Middle frontal gyrus (tissue), 1 donor: ENCODE data around the gene OARD1.
"Not testable (repeated sequence)": the region's sequence is repeated elsewhere in the genome, so short reads cannot be mapped to it uniquely, and the experiment has no call there.

ENCODE experiments used
- DNase-seq: peaks from one replicate; pipeline ENCODE4 v3.0.0-alpha.2; 2015; ENCODE audit warnings: low spot score; ENCODE audit errors: extremely low spot score

The OARD1 gene

DNA sequence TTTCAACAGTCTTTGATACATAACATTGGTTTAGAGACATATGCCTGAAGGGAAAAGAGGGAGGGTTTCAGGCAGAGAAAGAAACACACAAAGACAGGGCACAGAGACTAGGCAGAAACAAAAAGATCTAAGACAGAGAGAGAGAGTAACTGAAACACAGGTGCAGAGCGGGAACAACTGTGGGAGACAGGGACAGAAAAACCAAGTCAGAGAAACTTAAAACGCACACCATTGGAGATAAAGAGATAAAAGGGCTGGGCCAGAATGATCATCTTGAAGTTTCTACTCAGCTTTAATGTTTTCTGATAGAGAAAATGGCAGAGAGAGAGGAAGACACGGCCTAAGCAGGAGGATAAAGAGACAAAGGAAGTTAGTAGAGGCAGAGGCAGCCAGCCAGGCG lies 44.9 kb downstream of the OARD1 start:
- no peak for DNase-seq

DNA sequence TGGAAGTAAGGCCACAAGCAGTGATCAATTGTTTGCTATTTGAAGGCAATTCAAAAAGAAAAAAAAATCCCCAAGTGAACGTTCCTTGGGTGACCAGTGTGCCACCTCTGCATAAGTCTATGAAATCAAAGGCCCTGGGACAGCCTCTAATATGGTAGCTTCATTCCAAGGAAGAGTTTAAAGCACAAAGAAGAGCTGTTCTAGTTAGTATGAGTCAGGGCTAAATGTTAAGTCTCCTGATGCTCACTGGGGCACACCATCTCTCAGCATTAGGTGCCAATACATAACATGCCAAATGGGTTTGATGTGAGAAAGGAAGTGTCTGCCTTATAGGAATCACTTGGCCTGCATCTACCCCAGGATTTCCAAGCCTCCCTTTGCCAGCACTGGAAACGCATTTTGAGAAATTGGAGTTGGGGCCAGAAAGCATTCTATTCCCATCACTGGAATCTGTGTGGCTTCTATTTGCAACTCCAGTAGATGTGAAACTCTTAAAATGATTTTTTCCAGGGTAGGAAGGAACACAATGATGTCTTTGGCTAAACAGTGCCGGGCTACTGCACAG lies 46.1 kb downstream of the OARD1 start:
- no peak for DNase-seq

DNA sequence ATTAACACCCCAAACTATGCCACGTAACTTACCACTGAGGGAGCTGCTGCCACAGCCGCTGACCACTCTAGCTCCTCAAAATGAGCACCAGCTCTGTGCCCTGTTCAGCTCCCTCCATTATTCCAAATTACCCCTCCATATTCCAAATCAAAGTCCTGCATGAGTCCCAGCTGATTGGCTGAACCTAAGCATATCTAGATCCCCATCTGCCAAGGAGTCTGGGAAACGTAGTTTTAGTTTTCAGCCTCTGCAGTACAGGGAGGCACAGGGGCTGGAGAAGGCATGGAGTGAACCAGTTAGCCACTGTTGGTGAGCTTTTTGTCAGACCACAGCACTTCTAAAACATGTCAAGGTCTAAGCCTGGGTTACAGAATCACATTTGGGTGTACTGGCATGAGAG lies 49.0 kb downstream of the OARD1 start:
- no peak for DNase-seq

DNA sequence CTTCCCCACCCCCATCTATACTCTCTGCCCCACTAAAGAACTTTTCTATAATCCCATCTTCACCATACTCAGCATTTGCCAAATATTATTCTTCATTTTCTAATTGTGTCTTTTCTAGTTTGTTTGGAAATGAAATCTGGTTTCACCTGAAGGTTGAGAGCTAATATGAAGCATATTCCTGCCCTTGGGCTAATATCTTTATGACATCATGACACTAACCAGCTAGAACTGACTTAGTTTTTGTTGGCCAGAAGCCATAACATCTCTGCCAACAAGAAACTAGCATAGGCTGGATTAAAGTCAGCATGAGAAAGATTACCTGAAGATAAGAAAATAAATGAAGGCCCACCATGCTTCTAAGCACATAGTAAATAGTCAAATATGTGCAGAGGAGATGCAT lies 49.9 kb downstream of the OARD1 start:
- no peak for DNase-seq

DNA sequence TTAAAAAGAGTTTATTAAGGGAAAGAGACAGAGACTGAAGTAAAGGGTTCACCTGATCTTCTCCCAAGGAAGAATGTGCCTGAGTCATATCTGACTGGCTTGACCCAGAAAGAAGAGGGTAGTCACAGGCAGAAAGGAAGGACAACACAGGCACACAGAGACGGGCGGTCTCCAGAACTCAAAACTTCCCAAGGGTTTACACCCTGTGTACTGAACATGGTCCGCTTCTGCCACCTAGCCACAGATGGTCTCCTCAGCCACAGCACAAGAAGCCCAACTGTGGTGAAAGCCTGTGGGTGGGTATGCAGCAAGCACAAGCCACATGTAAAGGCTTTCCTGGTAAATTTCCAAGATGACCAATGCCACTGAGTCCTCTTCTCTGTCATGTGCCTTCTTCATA lies 50.3 kb downstream of the OARD1 start:
- peak; percentile 23 for DNase-seq

DNA sequence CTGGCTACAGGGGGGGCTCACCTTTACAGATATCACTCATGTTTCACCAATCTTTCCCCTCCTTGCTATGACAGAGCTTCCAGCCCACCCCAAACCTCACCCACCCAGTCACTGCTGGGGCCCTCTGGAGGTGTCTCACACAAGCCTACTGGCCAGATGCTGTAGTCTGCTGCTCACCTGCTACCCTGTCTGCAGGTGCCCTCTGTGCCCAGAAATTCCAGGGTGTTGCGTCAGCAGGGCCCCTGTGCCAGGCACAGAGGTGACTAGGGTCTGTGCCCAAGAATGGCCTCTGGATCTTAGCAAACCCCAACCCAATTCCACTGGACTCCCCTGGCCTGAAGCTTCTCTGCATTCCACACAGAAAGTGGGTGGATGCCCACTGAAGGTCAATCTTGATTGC lies 54.5 kb downstream of the OARD1 start:
- no peak for DNase-seq

DNA sequence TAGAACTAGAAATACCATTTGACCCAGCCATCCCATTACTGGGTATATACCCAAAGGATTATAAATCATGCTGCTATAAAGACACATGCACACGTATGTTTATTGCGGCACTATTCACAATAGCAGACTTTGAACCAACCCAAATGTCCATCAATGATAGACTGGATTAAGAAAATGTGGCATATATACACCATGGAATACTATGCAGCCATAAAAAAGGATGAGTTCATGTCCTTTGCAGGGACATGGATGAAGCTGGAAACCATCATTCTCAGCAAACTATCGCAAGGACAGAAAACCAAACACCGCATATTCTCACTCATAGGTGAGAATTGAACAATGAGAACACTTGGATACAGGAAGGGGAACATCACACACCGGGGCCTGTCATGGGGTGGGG lies 56.3 kb downstream of the OARD1 start:
- not testable (repeated sequence) for DNase-seq

DNA sequence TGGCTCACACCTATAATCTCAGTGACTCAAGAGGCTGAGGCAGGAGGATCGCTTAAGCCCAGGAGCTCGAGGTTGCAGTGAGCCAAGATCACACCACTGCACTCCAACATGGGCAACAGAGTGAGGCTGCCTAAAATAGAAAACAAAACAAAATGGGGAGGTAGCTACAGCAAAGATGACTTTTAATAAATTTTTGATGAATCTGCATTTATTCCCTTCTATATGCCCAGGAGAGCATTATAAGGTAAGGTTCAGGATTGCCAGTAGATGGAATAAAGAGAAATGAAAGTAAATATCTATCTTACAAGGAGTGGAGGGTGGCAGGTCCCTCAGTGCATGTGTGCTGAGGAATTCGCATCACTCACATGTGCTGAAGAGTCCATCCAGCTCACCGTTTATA lies 57.4 kb downstream of the OARD1 start:
- no peak for DNase-seq
